ENCODE measurements around the gene SEZ6. TPM values are rescaled to one million over a fixed set of nuclear protein-coding genes. Genes with fewer than 3 reads are reported as not detected.

The SEZ6 gene
- total and polyA plus RNA-seq, 4 donors, result 0.07 to 0.54 (median 0.18) TPM; not detected in 1

DNA sequence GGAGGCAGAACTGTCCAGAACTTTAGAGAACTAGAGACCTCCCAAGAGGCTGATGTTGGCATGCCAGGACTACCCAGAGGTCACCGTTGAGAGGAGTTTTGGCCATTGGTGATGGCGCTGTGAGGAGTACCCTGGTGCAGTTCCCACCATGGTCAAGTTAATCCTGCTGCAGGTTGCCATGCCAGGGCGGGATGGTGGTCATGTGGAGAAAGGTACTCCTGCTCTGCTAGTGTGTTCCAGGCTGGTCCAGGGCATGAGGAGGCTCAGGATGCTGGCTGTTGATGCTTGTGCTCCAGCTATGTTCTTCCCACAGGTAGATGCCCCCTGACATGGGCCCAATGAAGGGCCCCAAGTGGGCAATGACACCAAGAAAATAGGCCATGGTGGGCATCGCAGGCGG is 50.4 kb downstream of the SEZ6 start:
- WGBS, 2 donors, result 92 to 94% methylated on average over 5 of the region's 5 CpGs
- ATAC-seq (ENCODE audit: insufficient read depth, low FRiP score) (no peak), DNase-seq (no peak)
- no peaks in the 10 kb centered on the region for H3K9me3 ChIP-seq (ENCODE audit: control insufficient read depth in 4 of 4, insufficient read depth in 3 of 4, low read length in 3 of 4)
- no peak overlapping the region for H3K27ac ChIP-seq (ENCODE audit: low read depth in 1 of 2, low read length in 1 of 2)
- H3K4me3 ChIP-seq, result no peak overlapping the region
- TF ChIP-seq, protein P1, sequence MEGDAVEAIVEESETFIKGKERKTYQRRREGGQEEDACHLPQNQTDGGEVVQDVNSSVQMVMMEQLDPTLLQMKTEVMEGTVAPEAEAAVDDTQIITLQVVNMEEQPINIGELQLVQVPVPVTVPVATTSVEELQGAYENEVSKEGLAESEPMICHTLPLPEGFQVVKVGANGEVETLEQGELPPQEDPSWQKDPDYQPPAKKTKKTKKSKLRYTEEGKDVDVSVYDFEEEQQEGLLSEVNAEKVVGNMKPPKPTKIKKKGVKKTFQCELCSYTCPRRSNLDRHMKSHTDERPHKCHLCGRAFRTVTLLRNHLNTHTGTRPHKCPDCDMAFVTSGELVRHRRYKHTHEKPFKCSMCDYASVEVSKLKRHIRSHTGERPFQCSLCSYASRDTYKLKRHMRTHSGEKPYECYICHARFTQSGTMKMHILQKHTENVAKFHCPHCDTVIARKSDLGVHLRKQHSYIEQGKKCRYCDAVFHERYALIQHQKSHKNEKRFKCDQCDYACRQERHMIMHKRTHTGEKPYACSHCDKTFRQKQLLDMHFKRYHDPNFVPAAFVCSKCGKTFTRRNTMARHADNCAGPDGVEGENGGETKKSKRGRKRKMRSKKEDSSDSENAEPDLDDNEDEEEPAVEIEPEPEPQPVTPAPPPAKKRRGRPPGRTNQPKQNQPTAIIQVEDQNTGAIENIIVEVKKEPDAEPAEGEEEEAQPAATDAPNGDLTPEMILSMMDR (IDR thresholded peaks at IDR 0.05; ENCODE audit: control extremely low read depth, extremely low read depth), result no peak
- no peaks in the 10 kb centered on the region for H3K27me3 ChIP-seq (ENCODE audit: control insufficient read depth in 3 of 3, insufficient read depth in 3 of 3, low read length in 2 of 3)
- no peaks in the 10 kb centered on the region for H3K36me3 ChIP-seq (ENCODE audit: control insufficient read depth in 4 of 4, insufficient read depth in 4 of 4, low read length in 4 of 4)
- H3K9ac ChIP-seq (ENCODE audit: insufficient read depth in 1 of 2, low read length in 2 of 2), result no peak overlapping the region
- peaks cover 0 to 9% (median 0%) of the 10 kb centered on the region in 5 donors for H3K4me1 ChIP-seq (ENCODE audit: control insufficient read depth in 5 of 5, insufficient read depth in 5 of 5, low read length in 5 of 5)

DNA sequence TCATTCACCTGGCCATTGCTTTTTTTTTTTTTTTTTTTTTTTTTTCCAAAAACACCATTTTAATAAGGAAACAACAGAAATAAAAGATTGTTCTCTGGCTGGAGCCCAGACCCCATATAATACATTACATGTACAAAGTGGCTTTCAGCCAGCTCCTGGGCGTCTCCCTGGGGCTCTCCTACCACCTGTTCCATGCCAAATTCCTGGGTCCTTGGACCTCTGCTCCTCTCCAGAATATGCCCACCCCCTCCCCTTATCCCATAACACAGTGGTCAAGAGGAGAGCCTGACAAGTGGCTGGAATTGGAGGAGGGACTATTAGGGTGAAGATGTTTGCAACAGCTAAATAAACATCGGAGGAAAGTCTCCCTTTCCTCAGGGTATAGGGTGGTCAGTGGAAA is 50.9 kb downstream of the SEZ6 start:
- no peak overlapping the region for H3K4me3 ChIP-seq
- TF ChIP-seq, protein P1 (IDR thresholded peaks at IDR 0.05; ENCODE audit: control extremely low read depth, extremely low read depth), result no peak
- DNase-seq, result no peak
- H3K27me3 ChIP-seq (ENCODE audit: control insufficient read depth in 3 of 3, insufficient read depth in 3 of 3, low read length in 2 of 3), result no peaks in the 10 kb centered on the region
- no peak for ATAC-seq (ENCODE audit: insufficient read depth, low FRiP score)
- no peak overlapping the region for H3K27ac ChIP-seq (ENCODE audit: low read depth in 1 of 2, low read length in 1 of 2)
- H3K4me1 ChIP-seq (ENCODE audit: control insufficient read depth in 5 of 5, insufficient read depth in 5 of 5, low read length in 5 of 5), result peaks cover 0 to 9% (median 0%) of the 10 kb centered on the region in 5 donors
- H3K36me3 ChIP-seq (ENCODE audit: control insufficient read depth in 4 of 4, insufficient read depth in 4 of 4, low read length in 4 of 4), result no peaks in the 10 kb centered on the region
- no peaks in the 10 kb centered on the region for H3K9me3 ChIP-seq (ENCODE audit: control insufficient read depth in 4 of 4, insufficient read depth in 3 of 4, low read length in 3 of 4)
- H3K9ac ChIP-seq (ENCODE audit: insufficient read depth in 1 of 2, low read length in 2 of 2), result no peak overlapping the region
- WGBS, 2 donors, result 69 to 78% methylated on average over 2 of the region's 2 CpGs

DNA sequence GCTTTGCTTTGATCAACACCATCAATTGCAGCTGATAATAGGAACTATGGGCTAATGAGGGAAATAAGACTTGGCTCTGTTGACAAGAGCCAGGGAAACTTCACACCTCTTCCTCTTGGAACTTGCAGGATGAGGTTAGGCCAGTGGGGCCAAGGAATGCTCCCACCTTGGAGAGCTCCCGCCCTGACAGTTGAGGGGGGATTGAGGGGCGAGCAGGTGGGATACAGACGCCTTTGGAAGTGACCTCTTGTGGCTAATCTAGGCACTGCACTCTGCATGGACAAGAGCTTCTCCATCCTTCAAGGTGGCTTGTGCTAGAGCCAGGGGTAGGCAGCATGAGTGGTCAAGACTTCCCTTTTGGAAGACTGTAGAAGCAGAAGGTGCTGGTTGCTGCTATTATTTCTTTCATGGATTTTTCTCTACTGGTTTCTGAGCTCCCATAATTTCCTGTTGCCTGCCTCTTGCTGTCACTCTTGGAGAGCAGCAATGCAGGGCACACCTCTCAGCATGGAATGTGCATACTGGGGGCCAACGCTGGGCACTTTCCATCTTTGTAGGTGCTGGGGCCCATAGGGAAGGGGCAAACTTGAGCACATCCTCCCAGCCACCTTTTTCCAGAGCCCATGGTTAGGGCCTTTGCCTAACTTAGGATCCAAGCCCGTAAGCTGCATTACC is 52.3 kb downstream of the SEZ6 start:
- peaks cover 0 to 11% (median 0%) of the 10 kb centered on the region in 5 donors for H3K4me1 ChIP-seq (ENCODE audit: control insufficient read depth in 5 of 5, insufficient read depth in 5 of 5, low read length in 5 of 5)
- no peak overlapping the region for H3K9ac ChIP-seq (ENCODE audit: insufficient read depth in 1 of 2, low read length in 2 of 2)
- TF ChIP-seq, protein P1 (IDR thresholded peaks at IDR 0.05; ENCODE audit: control extremely low read depth, extremely low read depth), result peak; percentile 67
- H3K36me3 ChIP-seq (ENCODE audit: control insufficient read depth in 4 of 4, insufficient read depth in 4 of 4, low read length in 4 of 4), result no peaks in the 10 kb centered on the region
- no peak for ATAC-seq (ENCODE audit: insufficient read depth, low FRiP score)
- no peaks in the 10 kb centered on the region for H3K9me3 ChIP-seq (ENCODE audit: control insufficient read depth in 4 of 4, insufficient read depth in 3 of 4, low read length in 3 of 4)
- H3K4me3 ChIP-seq, result no peak overlapping the region
- H3K27me3 ChIP-seq (ENCODE audit: control insufficient read depth in 3 of 3, insufficient read depth in 3 of 3, low read length in 2 of 3), result no peaks in the 10 kb centered on the region
- H3K27ac ChIP-seq (ENCODE audit: low read depth in 1 of 2, low read length in 1 of 2), result no peak overlapping the region
- 34 to 35% methylated on average over 5 of the region's 5 CpGs for WGBS, 2 donors
- DNase-seq, result peak; percentile 46 to 58 (median 51)

Data from lung (tissue), 12 donors.